H9 (cell line): ENCODE data around the gene INVS. TPM values are rescaled to one million over a fixed set of nuclear protein-coding genes. Genes with fewer than 3 reads are reported as not detected.

ENCODE experiments used
- DNase-seq: peaks from one replicate; pipeline ENCODE4 v3.0.0-alpha.2; 2017
- H2AFZ ChIP-seq: one replicate; pipeline ENCODE4 v1.6.1; 2013; ENCODE audit warnings: mild to moderate bottlenecking, low read length, control low read depth, moderate library complexity
- H2AK5ac ChIP-seq: 2 replicates; pipeline ENCODE4 v1.6.1; 2013; ENCODE audit warnings: low read length, control low read depth, mixed read lengths; ENCODE audit not compliant: insufficient read length
- H2BK120ac ChIP-seq: one replicate; pipeline ENCODE4 v1.6.1; 2013; ENCODE audit warnings: low read depth, mild to moderate bottlenecking, low read length, control low read depth, inconsistent platforms; ENCODE audit not compliant: poor library complexity, severe bottlenecking
- H2BK12ac ChIP-seq: 2 replicates; pipeline ENCODE4 v1.6.1; 2013; ENCODE audit warnings: low read length, control low read depth, mixed read lengths, low read depth; ENCODE audit not compliant: insufficient read length
- H2BK15ac ChIP-seq: 2 replicates; pipeline ENCODE4 v1.6.1; 2013; ENCODE audit warnings: low read depth, low read length, control low read depth
- H2BK20ac ChIP-seq: one replicate; pipeline ENCODE4 v1.6.1; 2013; ENCODE audit warnings: low read depth, mild to moderate bottlenecking, low read length, control low read depth, inconsistent platforms; ENCODE audit not compliant: poor library complexity, severe bottlenecking
- H2BK5ac ChIP-seq: 2 replicates; pipeline ENCODE4 v1.6.1; 2013; ENCODE audit warnings: low read length, control low read depth, mixed read lengths; ENCODE audit not compliant: insufficient read length
- H3K14ac ChIP-seq: 2 replicates; pipeline ENCODE4 v1.6.1; 2013; ENCODE audit warnings: low read length, control low read depth; ENCODE audit not compliant: insufficient read depth
- H3K18ac ChIP-seq: 2 replicates; pipeline ENCODE4 v1.6.1; 2013; ENCODE audit warnings: low read depth, mild to moderate bottlenecking, mixed read lengths, low read length, control low read depth; ENCODE audit not compliant: insufficient read length
- H3K23ac ChIP-seq: 2 replicates; pipeline ENCODE4 v1.6.1; 2013; ENCODE audit warnings: low read length, control low read depth, mixed read lengths, low read depth; ENCODE audit not compliant: insufficient read length
- H3K23me2 ChIP-seq: 2 replicates; pipeline ENCODE4 v1.6.1; 2013; ENCODE audit warnings: low read depth, mild to moderate bottlenecking, mixed read lengths, low read length, control low read depth; ENCODE audit not compliant: insufficient read length, poor library complexity, severe bottlenecking
- H3K27ac ChIP-seq: 2 replicates; pipeline ENCODE4 v1.5.1; 2013; ENCODE audit warnings: low read length, control low read depth, mixed read lengths, low read depth; ENCODE audit not compliant: insufficient read length
- H3K27me3 ChIP-seq: 2 replicates; pipeline ENCODE4 v1.6.1; 2013; ENCODE audit warnings: low read length, control low read depth, inconsistent platforms; ENCODE audit not compliant: insufficient read depth
- H3K4ac ChIP-seq: 2 replicates; pipeline ENCODE4 v1.6.1; 2013; ENCODE audit warnings: low read depth, mild to moderate bottlenecking, control low read depth, inconsistent platforms, low read length, moderate library complexity
- H3K4me1 ChIP-seq: 2 replicates; pipeline ENCODE4 v1.6.1; 2013; ENCODE audit warnings: low read length, control low read depth, inconsistent platforms; ENCODE audit not compliant: insufficient read depth
- H3K4me2 ChIP-seq: 2 replicates; pipeline ENCODE4 v1.6.1; 2013; ENCODE audit warnings: low read length, control low read depth, mixed read lengths; ENCODE audit not compliant: insufficient read length, insufficient read depth
- H3K56ac ChIP-seq: 2 replicates; pipeline ENCODE4 v1.6.1; 2013; ENCODE audit warnings: low read depth, mild to moderate bottlenecking, mixed read lengths, low read length, control low read depth; ENCODE audit not compliant: insufficient read length
- H3K79me1 ChIP-seq: 2 replicates; pipeline ENCODE4 v1.6.1; 2013; ENCODE audit warnings: low read depth, mild to moderate bottlenecking, moderate library complexity, low read length, control low read depth, inconsistent platforms; ENCODE audit not compliant: insufficient read depth, poor library complexity, severe bottlenecking
- H3K79me2 ChIP-seq: 2 replicates; pipeline ENCODE4 v1.6.1; 2013; ENCODE audit warnings: low read length, control low read depth, inconsistent platforms; ENCODE audit not compliant: insufficient read depth
- H3K9ac ChIP-seq: 2 replicates; pipeline ENCODE4 v1.6.1; 2013; ENCODE audit warnings: low read length, control low read depth, mixed read lengths; ENCODE audit not compliant: insufficient read length; ENCODE audit errors: extremely low read depth
- H3K9me3 ChIP-seq: one replicate; pipeline ENCODE4 v1.6.1; 2013; ENCODE audit warnings: low read depth, low read length, inconsistent platforms; ENCODE audit not compliant: control insufficient read depth
- H3T11ph ChIP-seq: one replicate; pipeline ENCODE4 v1.6.1; 2013; ENCODE audit warnings: mild to moderate bottlenecking, low read length, control low read depth, inconsistent platforms
- H4K20me1 ChIP-seq: one replicate; pipeline ENCODE4 v1.6.1; 2013; ENCODE audit not compliant: control insufficient read depth, insufficient read length, insufficient read depth
- H4K5ac ChIP-seq: 2 replicates; pipeline ENCODE4 v1.6.1; 2013; ENCODE audit warnings: low read depth, mild to moderate bottlenecking, mixed read lengths, low read length, control low read depth; ENCODE audit not compliant: insufficient read length
- H4K8ac ChIP-seq: replicated peaks from 2 replicates; pipeline ENCODE4 v1.6.1; 2013; ENCODE audit warnings: low read length, control low read depth, mixed read lengths, low read depth; ENCODE audit not compliant: insufficient read length
- H4K91ac ChIP-seq: 2 replicates; pipeline ENCODE4 v1.6.1; 2013; ENCODE audit warnings: low read depth, mild to moderate bottlenecking, moderate library complexity, mixed read lengths, low read length, control low read depth; ENCODE audit not compliant: insufficient read length
- H3K27ac Mint-ChIP-seq, 3 experiments: 2 replicates in 2 of 3; 3 replicates in 1 of 3; pipeline ENCODE4 v1.8.0; 2020 to 2021; ENCODE audit warnings: mixed read lengths in 3 of 3, mild to moderate bottlenecking in 1 of 3, moderate library complexity in 1 of 3
- H3K27me3 Mint-ChIP-seq: 2 replicates; pipeline ENCODE4 v1.8.0; 2021; ENCODE audit warnings: low read depth, mild to moderate bottlenecking, moderate library complexity, mixed read lengths
- H3K36me3 Mint-ChIP-seq, 3 experiments: 2 replicates in 2 of 3; 3 replicates in 1 of 3; pipeline ENCODE4 v1.8.0; 2020 to 2021; ENCODE audit warnings: low read depth in 3 of 3, mixed read lengths in 3 of 3; ENCODE audit not compliant: insufficient read depth in 1 of 3
- H3K4me1 Mint-ChIP-seq, 2 experiments: 2 replicates each; pipeline ENCODE4 v1.8.0; 2020; ENCODE audit warnings: mixed read lengths in 2 of 2
- H3K4me3 Mint-ChIP-seq, 2 experiments: 2 replicates in 1 of 2; 3 replicates in 1 of 2; pipeline ENCODE4 v1.8.0; 2020 to 2021; ENCODE audit warnings: mild to moderate bottlenecking in 2 of 2, mixed read lengths in 2 of 2, moderate library complexity in 1 of 2
- H3K9me3 Mint-ChIP-seq, 2 experiments: 2 replicates in 1 of 2; 3 replicates in 1 of 2; pipeline ENCODE4 v1.8.0; 2020; ENCODE audit warnings: mild to moderate bottlenecking in 2 of 2, mixed read lengths in 2 of 2, moderate library complexity in 1 of 2
- WGBS: extraction: QIAGEN DNeasy Blood & Tissue Kit; methylation state at CpG from one replicate; pipeline ENCODE4 v1.1.7; 2013; ENCODE audit warnings: missing lambda C conversion rate, low lambda C conversion rate, mixed read lengths; ENCODE audit not compliant: insufficient read length; ENCODE audit errors: extremely low coverage; 5-methylcytosine and 5-hydroxymethylcytosine counted together
- total RNA-seq: library from RNA; stranded (reverse); gene quantifications from 2 replicates; pipeline ENCODE4 v1.2.1, GENCODE V29; 2021
- TF ChIP-seq, protein P1 (sequence below): fragments of 200-600 bp; sonication (generic); conservative IDR thresholded peaks from 3 replicates; pipeline ENCODE4 v1.8.0; 2021; ENCODE audit warnings: antibody characterized with exemption, mild to moderate bottlenecking

INVS gene
- total RNA-seq, 1 experiment from 2014 or later: 7.5 TPM

DNA sequence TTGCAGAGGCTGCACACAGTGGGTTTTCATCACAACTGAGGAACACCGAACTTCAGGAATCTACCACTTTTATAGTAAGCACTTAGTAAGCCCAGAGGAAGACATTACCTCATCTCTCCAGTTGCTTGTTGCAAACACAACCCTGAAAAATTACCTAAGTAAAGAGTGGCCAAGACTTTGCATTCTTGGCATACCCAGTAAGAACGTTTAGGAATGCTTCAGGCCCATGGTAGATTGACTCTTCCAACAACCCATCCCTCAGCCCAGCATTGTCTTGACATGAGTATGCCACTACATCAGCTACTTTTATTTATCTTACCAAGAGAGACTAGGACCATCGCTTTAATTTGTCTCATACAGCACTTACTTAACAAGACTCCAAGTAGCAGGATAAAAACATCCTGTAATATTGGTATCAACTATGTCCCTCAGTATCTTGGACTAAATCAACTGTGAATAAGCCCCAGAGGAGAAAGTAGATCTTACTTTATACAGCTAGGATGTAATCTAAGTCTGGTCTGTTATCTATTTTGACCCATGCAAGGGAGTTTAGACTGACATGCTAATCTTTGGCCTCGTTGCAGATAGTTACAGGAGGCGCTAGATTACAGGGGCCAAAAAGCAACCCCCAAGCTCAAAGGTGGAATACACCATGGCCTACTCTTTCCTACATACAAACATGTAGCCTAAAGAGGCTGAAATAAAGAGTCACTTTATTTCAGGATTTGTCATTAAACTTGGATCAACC is 114.9 kb downstream of the INVS start:
- Mint-ChIP-seq H3K27me3 (no peaks in the 10 kb centered on the region), H3K9me3 (no peaks in the 10 kb centered on the region), H3K36me3 (no peaks in the 10 kb centered on the region), H3K4me1 (peaks cover 7 to 17% of the 10 kb centered on the region in 2 experiments), H3K27ac (peak overlapping the region in 1 of 3 experiments; percentile 23; a peak in 2 of 7 replicates), H3K4me3 (no peak overlapping the region)
- Histone ChIP-seq H2BK15ac (no peak overlapping the region), H3K9ac (no peak overlapping the region), H3K18ac (no peak overlapping the region), H3K23me2 (no peaks in the 10 kb centered on the region), H2BK12ac (no peak overlapping the region), H3K27me3 (no peaks in the 10 kb centered on the region), H3K27ac (no peak overlapping the region), H3K79me1 (no peaks in the 10 kb centered on the region), H3K79me2 (no peaks in the 10 kb centered on the region), H3K14ac (no peak overlapping the region), H3K56ac (no peak overlapping the region), H2BK5ac (no peak overlapping the region), H4K20me1 (no peaks in the 10 kb centered on the region), H2AK5ac (no peak overlapping the region), H4K8ac (no peak overlapping the region), H3K4me2 (no peak overlapping the region), H3K23ac (no peak overlapping the region), H3K4me1 (peaks cover 6% of the 10 kb centered on the region), H2BK120ac (no peak overlapping the region), H3T11ph (no peak overlapping the region), H3K4ac (no peak overlapping the region), H2BK20ac (no peak overlapping the region), H4K91ac (no peak overlapping the region), H4K5ac (no peak overlapping the region), H3K9me3 (no peaks in the 10 kb centered on the region), H2AFZ (no peak overlapping the region)
- DNase-seq: no peak
- whole genome bisulfite sequencing: no CpG with 5 or more reads among the region's 5 CpGs
- TF ChIP-seq, protein P1, sequence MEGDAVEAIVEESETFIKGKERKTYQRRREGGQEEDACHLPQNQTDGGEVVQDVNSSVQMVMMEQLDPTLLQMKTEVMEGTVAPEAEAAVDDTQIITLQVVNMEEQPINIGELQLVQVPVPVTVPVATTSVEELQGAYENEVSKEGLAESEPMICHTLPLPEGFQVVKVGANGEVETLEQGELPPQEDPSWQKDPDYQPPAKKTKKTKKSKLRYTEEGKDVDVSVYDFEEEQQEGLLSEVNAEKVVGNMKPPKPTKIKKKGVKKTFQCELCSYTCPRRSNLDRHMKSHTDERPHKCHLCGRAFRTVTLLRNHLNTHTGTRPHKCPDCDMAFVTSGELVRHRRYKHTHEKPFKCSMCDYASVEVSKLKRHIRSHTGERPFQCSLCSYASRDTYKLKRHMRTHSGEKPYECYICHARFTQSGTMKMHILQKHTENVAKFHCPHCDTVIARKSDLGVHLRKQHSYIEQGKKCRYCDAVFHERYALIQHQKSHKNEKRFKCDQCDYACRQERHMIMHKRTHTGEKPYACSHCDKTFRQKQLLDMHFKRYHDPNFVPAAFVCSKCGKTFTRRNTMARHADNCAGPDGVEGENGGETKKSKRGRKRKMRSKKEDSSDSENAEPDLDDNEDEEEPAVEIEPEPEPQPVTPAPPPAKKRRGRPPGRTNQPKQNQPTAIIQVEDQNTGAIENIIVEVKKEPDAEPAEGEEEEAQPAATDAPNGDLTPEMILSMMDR: no peak
